22Rv1 (cell line): Measurements from ENCODE around the gene NPDC1.

ENCODE experiments used
- H3K27ac ChIP-seq: fragments of 450-650 bp; 2 replicates; pipeline ENCODE4 v1.5.1; 2017
- CTCF ChIP-seq: fragments of 450-650 bp; IDR thresholded peaks from 2 replicates; pipeline ENCODE4 v1.5.1; 2017; ENCODE audit warnings: mild to moderate bottlenecking
- ZFX ChIP-seq: fragments of 450-650 bp; IDR thresholded peaks from 2 replicates; pipeline ENCODE4 v1.6.1; 2017; ENCODE audit warnings: antibody characterized with exemption, borderline replicate concordance

The NPDC1 gene

GRCh38 chr9:137084526-137084925, 38.5 kb upstream of the NPDC1 start:
- TF ChIP-seq CTCF (no peak), ZFX (no peak)
- peak overlapping the region; percentile 99 for H3K27ac ChIP-seq

- TF ChIP-seq CTCF (no peak), ZFX (no peak)
- peak overlapping the region; percentile 99 for H3K27ac ChIP-seq
These were observed 37.5 kb upstream of the NPDC1 start for GRCh38 chr9:137083394-137084004.

GRCh38 chr9:137082925-137083290, 36.9 kb upstream of the NPDC1 start:
- no peak for TF ChIP-seq CTCF
- no peak for TF ChIP-seq ZFX
- peak overlapping the region; percentile 99 for H3K27ac ChIP-seq

GRCh38 chr9:137082222-137082924, 36.4 kb upstream of the NPDC1 start:
- H3K27ac ChIP-seq = no peak overlapping the region
- TF ChIP-seq ZFX = no peak
- no peak for TF ChIP-seq CTCF

GRCh38 chr9:137080260-137081122, 34.5 kb upstream of the NPDC1 start:
- TF ChIP-seq CTCF = no peak
- H3K27ac ChIP-seq = 0 out of 2 replicates have a peak overlapping the region, but pooled peaks have one; percentile 22

GRCh38 chr9:137079401-137079787, 33.4 kb upstream of the NPDC1 start:
- 0 out of 2 replicates have a peak overlapping the region, but pooled peaks have one; percentile 22 for H3K27ac ChIP-seq
- TF ChIP-seq CTCF (no peak), ZFX (no peak)
